ENCODE results near the gene FASTKD1.
"Not testable (repeated sequence)": the region's sequence is repeated elsewhere in the genome, so short reads cannot be mapped to it uniquely, and the experiment has no call there.

FASTKD1 gene

DNA sequence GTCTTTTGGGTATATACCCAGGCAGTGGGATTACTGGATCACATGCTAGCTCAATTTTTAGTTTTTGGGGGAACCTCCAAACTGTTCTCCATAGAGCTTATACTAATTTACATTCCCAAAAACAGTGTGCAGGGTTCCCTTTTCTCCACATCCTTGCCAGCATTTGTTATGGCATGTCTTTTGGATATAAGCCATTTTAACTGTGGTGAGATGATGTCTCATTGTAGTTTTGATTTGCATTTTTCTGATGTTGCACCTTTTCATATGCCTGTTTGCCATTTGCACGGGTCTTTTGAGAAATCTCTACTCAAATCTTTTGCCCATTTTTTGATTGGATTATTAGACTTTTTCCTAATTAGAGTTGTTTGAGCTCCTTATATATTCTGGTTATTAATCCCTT, 8.0 kb downstream of the FASTKD1 start:
- no peak overlapping the region for H3K4me3 ChIP-seq (ENCODE audit: low read length)
- TF ChIP-seq, protein P1, sequence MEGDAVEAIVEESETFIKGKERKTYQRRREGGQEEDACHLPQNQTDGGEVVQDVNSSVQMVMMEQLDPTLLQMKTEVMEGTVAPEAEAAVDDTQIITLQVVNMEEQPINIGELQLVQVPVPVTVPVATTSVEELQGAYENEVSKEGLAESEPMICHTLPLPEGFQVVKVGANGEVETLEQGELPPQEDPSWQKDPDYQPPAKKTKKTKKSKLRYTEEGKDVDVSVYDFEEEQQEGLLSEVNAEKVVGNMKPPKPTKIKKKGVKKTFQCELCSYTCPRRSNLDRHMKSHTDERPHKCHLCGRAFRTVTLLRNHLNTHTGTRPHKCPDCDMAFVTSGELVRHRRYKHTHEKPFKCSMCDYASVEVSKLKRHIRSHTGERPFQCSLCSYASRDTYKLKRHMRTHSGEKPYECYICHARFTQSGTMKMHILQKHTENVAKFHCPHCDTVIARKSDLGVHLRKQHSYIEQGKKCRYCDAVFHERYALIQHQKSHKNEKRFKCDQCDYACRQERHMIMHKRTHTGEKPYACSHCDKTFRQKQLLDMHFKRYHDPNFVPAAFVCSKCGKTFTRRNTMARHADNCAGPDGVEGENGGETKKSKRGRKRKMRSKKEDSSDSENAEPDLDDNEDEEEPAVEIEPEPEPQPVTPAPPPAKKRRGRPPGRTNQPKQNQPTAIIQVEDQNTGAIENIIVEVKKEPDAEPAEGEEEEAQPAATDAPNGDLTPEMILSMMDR (conservative IDR thresholded peaks at IDR 0.05; ENCODE audit: low read length): no peak

DNA sequence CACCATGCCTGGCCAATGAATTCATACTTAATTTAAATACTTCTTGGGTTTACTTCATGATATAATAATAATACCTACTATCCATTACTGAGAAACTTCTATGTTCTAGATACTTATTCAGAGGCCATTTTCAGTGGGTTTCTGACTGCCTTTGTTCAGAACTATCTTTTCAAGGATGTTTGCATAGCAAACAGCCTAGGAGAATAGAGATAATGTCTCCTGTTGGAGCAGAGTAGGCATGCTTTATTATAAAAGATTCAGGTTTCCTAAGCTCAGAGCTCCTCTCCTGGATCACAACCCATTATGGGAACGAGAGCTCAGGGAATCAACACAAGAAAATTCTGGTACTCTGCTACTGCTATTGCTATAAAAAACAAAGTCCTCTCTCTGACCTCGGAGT, 11.1 kb downstream of the FASTKD1 start:
- TF ChIP-seq, protein P1 (conservative IDR thresholded peaks at IDR 0.05; ENCODE audit: low read length): no peak
- DNase-seq (ENCODE audit: low read depth): no peak
- H3K4me3 ChIP-seq (ENCODE audit: low read length): no peak overlapping the region

More for the DNA sequence above, 8.0 kb downstream of the FASTKD1 start:
- no peak for DNase-seq (ENCODE audit: low read depth)

DNA sequence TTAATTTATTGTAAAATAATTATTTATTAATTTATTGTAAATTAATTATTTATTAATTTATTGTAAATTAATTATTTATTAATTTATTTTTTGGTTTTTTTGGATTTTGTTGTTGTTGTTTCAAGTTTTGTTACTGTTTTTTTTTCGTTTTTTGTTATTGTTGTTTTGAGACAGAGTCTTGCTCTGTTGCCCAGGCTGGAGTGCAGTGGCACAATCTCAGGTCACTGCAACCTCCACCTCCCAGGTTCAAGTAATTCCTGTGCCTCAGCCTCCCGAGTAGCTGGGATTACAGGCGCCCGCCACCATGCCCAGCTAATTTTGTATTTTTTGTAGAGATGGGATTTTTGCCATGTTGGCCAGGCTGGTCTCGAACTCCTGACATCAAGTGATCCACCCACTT, 11.6 kb downstream of the FASTKD1 start:
- not testable (repeated sequence) for H3K4me3 ChIP-seq (ENCODE audit: low read length); DNase-seq (ENCODE audit: low read depth)

DNA sequence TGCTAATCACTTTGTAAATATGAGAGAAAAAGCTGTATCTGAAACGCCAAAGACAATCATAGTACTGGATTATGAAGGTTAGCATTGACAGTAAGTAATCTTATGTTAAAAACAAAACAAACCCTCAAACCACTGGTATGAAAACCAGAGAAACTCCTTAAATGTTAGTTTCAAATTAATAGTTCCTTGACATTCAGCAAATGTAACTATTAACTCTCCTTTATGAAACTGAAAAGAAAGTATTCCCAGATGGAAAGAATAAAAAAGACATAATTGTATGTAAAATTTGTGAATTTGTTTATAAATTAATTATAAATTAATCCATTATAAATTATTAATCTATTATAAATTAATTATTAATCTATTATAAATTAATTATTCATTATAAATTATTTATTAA, 12.3 kb downstream of the FASTKD1 start:
- no peak for DNase-seq (ENCODE audit: low read depth)
- TF ChIP-seq, protein P1 (conservative IDR thresholded peaks at IDR 0.05; ENCODE audit: low read length): no peak
- H3K4me3 ChIP-seq (ENCODE audit: low read length): no peak overlapping the region

DNA sequence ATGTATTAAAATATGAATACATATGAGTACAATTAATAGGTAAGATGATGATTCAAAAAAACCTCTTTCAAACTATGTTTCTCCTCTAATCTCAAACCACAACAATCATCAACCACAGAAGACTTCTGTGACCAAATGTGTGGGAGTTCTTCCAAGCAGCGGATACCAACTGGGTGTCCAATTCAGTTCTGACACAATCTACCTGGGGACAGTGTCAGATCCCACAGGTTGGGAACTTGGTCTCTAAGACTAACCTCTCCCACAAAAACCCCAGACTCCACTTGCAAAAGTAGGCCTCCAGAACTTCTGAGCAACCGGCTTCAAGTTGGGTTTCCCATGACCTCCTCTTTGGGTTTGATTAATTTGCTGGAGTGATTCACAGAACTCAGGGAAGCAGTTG, 26.9 kb downstream of the FASTKD1 start:
- no peak for DNase-seq (ENCODE audit: low read depth)
- no peak overlapping the region for H3K4me3 ChIP-seq (ENCODE audit: low read length)
- TF ChIP-seq, protein P1 (conservative IDR thresholded peaks at IDR 0.05; ENCODE audit: low read length): no peak

DNA sequence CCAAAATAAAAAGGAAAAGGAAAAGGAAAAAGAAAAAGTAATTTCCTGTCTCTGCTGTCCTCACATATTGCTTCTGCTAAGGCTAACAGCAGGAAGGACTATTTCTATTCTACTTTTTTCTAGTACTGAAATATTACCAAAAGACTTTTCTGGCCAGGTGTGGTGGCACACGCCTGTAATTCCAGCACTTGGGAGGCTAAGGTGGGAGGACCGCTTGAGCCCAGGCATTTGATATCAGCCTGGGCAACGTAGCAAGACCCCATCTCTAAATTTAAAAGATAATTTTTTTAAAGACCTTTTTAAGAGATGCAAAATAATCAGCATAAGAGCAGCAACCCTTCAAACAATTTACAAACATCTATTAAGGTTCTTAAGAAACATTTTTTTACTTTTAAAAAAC, 31.2 kb downstream of the FASTKD1 start:
- H3K4me3 ChIP-seq (ENCODE audit: low read length): no peak overlapping the region
- DNase-seq (ENCODE audit: low read depth): no peak
- TF ChIP-seq, protein P1 (conservative IDR thresholded peaks at IDR 0.05; ENCODE audit: low read length): no peak

DNA sequence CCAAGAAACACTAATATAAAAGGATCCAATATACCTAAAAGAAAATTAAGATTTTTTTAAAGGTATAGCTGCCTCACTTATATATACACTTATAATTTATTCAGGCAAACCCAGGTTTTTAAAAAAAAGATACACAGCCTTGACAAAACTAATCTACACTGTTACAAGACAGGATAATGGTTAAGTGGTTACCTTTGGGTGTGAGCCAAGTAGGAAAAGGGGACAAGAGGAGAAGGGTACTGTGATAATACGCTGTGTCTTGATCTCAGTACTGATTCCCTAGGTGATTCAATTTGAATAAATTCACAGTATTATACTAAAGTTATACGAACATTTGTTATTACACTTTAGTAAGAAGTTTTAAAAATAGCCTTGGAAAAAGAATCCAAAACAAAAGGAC, 33.5 kb downstream of the FASTKD1 start:
- no peak for DNase-seq (ENCODE audit: low read depth)
- TF ChIP-seq, protein P1 (conservative IDR thresholded peaks at IDR 0.05; ENCODE audit: low read length): no peak
- no peak overlapping the region for H3K4me3 ChIP-seq (ENCODE audit: low read length)

DNA sequence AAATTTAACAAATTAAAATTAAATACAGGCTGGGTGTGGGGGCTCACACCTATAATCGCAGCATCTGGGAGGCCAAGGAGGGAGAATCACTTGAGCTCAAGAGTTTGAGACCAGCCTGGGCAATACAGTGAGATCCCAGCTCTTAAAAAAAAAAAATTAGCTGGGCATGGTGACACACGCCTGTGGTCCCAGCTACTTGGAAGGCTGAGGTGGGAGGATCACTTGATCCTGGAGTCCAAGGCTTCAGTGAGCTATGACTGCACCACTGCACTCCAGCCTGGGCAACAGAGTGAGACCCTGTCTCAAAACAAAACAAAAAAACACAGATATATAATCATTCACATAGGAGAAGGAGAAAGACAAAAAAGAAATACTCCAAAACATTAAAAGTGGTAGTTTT, 34.2 kb downstream of the FASTKD1 start:
- not testable (repeated sequence) for DNase-seq (ENCODE audit: low read depth); H3K4me3 ChIP-seq (ENCODE audit: low read length)

Data from AG10803 (cell line).